Measurements from ENCODE around the gene SDK1. TPM values are rescaled to one million over a fixed set of nuclear protein-coding genes. Genes with fewer than 3 reads are reported as not detected.

The SDK1 gene
- total and polyA plus RNA-seq, 2 experiments from 2014 or later, result 2.1 to 10.0 TPM

- H3K4me3 ChIP-seq, result no peak overlapping the region
- H3K9me2 ChIP-seq (ENCODE audit: insufficient read depth), result 0 out of 2 replicates have a peak, but pooled peaks cover 2% of the 10 kb centered on the region
- Mint-ChIP-seq H3K4me1 (peaks cover 4% of the 10 kb centered on the region; the same call in 2 of the 3 replicates), H3K27me3 (ENCODE audit: insufficient read depth, low read depth, poor library complexity) (peaks cover 5% of the 10 kb centered on the region), H3K9me3 (no peaks in the 10 kb centered on the region), H3K36me3 (ENCODE audit: low read depth) (no peaks in the 10 kb centered on the region), H3K27ac (no peak overlapping the region), H3K4me3 (no peak overlapping the region)
- H3F3A ChIP-seq (replicated peaks; ENCODE audit: low read depth), result no peaks in the 10 kb centered on the region
- no peaks in the 10 kb centered on the region for H4K20me1 ChIP-seq (replicated peaks; ENCODE audit: insufficient read depth)
- no peaks in the 10 kb centered on the region for H3K36me3 ChIP-seq (ENCODE audit: insufficient read depth)
- no peaks in the 10 kb centered on the region for H3K4me1 ChIP-seq (ENCODE audit: insufficient read depth)
- H3K27me3 ChIP-seq (ENCODE audit: insufficient read depth), result no peaks in the 10 kb centered on the region
- DNase-seq (ENCODE audit: low spot score) (no peak), ATAC-seq (no peak)
- no peaks in the 10 kb centered on the region for H3K79me2 ChIP-seq (replicated peaks; ENCODE audit: insufficient read depth)
- TF ChIP-seq ZNF331 (CRISPR knock-in tag; IDR thresholded peaks at IDR 0.05; ENCODE audit: low read depth), result no peak
- no peak for TF ChIP-seq EZH2phosphoT487 (IDR thresholded peaks at IDR 0.05; ENCODE audit: unreplicated experiment)
- no peak for TF ChIP-seq CREB1 (CRISPR knock-in tag; IDR thresholded peaks at IDR 0.05; ENCODE audit: low read depth)
- no peak for TF ChIP-seq NANOG (IDR thresholded peaks at IDR 0.05; ENCODE audit: borderline replicate concordance)
- TF ChIP-seq POLR2AphosphoS5 (IDR thresholded peaks at IDR 0.05; ENCODE audit: low read depth), result no peak
- no peak for TF ChIP-seq ZNF114 (CRISPR knock-in tag; IDR thresholded peaks at IDR 0.05)
- no peak for TF ChIP-seq JUNB (IDR thresholded peaks at IDR 0.05; ENCODE audit: unreplicated experiment)
- no peak for TF ChIP-seq EZH2 (IDR thresholded peaks at IDR 0.05; ENCODE audit: low read depth, unreplicated experiment)
- TF ChIP-seq, protein P1, sequence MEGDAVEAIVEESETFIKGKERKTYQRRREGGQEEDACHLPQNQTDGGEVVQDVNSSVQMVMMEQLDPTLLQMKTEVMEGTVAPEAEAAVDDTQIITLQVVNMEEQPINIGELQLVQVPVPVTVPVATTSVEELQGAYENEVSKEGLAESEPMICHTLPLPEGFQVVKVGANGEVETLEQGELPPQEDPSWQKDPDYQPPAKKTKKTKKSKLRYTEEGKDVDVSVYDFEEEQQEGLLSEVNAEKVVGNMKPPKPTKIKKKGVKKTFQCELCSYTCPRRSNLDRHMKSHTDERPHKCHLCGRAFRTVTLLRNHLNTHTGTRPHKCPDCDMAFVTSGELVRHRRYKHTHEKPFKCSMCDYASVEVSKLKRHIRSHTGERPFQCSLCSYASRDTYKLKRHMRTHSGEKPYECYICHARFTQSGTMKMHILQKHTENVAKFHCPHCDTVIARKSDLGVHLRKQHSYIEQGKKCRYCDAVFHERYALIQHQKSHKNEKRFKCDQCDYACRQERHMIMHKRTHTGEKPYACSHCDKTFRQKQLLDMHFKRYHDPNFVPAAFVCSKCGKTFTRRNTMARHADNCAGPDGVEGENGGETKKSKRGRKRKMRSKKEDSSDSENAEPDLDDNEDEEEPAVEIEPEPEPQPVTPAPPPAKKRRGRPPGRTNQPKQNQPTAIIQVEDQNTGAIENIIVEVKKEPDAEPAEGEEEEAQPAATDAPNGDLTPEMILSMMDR (conservative IDR thresholded peaks at IDR 0.05; ENCODE audit: low read depth in 2 of 2), result no peak
- H3K4me2 ChIP-seq, result no peak overlapping the region
- no peak overlapping the region for H3K27ac ChIP-seq (ENCODE audit: low read depth)
- H2AFZ ChIP-seq, result no peak overlapping the region
These were observed 354.6 kb downstream of the SDK1 start for GRCh38 chr7:3655635-3656034.

- no peak overlapping the region for H3K27ac Mint-ChIP-seq
- no peak overlapping the region for H3K4me2 ChIP-seq
- H3K27me3 ChIP-seq (ENCODE audit: insufficient read depth), result no peaks in the 10 kb centered on the region
- H3K9me2 ChIP-seq (ENCODE audit: insufficient read depth), result no peaks in the 10 kb centered on the region
- H3F3A ChIP-seq (replicated peaks; ENCODE audit: low read depth), result no peaks in the 10 kb centered on the region
- TF ChIP-seq CREB1 (CRISPR knock-in tag; IDR thresholded peaks at IDR 0.05; ENCODE audit: low read depth) (no peak), EZH2phosphoT487 (IDR thresholded peaks at IDR 0.05; ENCODE audit: unreplicated experiment) (no peak), STAT1 (IDR thresholded peaks at IDR 0.05; ENCODE audit: unreplicated experiment) (no peak), JUNB (IDR thresholded peaks at IDR 0.05; ENCODE audit: unreplicated experiment) (no peak), ZNF331 (CRISPR knock-in tag; IDR thresholded peaks at IDR 0.05; ENCODE audit: low read depth) (no peak)
- TF ChIP-seq, protein P1 (conservative IDR thresholded peaks at IDR 0.05; ENCODE audit: low read depth in 2 of 2), result no peak
- TF ChIP-seq, protein P2, sequence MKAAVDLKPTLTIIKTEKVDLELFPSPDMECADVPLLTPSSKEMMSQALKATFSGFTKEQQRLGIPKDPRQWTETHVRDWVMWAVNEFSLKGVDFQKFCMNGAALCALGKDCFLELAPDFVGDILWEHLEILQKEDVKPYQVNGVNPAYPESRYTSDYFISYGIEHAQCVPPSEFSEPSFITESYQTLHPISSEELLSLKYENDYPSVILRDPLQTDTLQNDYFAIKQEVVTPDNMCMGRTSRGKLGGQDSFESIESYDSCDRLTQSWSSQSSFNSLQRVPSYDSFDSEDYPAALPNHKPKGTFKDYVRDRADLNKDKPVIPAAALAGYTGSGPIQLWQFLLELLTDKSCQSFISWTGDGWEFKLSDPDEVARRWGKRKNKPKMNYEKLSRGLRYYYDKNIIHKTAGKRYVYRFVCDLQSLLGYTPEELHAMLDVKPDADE (IDR thresholded peaks at IDR 0.05), result no peak
- H3K4me1 ChIP-seq (ENCODE audit: insufficient read depth), result no peaks in the 10 kb centered on the region
- no peaks in the 10 kb centered on the region for H4K20me1 ChIP-seq (replicated peaks; ENCODE audit: insufficient read depth)
- H3K9me3 Mint-ChIP-seq, result no peaks in the 10 kb centered on the region
- no peak overlapping the region for H2AFZ ChIP-seq
- ATAC-seq (no peak), DNase-seq (ENCODE audit: low spot score) (no peak)
- no peak overlapping the region for H3K27ac ChIP-seq (ENCODE audit: low read depth)
- H3K4me3 ChIP-seq, result no peak overlapping the region
- H3K4me3 Mint-ChIP-seq, result no peak overlapping the region
- peaks cover 5% of the 10 kb centered on the region for H3K27me3 Mint-ChIP-seq (ENCODE audit: insufficient read depth, low read depth, poor library complexity)
- H3K4me1 Mint-ChIP-seq, result peaks cover 4% of the 10 kb centered on the region; the same call in 2 of the 3 replicates
- no peaks in the 10 kb centered on the region for H3K36me3 Mint-ChIP-seq (ENCODE audit: low read depth)
- H3K36me3 ChIP-seq (ENCODE audit: insufficient read depth), result no peaks in the 10 kb centered on the region
- no peaks in the 10 kb centered on the region for H3K79me2 ChIP-seq (replicated peaks; ENCODE audit: insufficient read depth)
These were observed 356.2 kb downstream of the SDK1 start for GRCh38 chr7:3657206-3657605.

Measured in GM23338 (cell line).